Measurements from ENCODE around the gene TMUB1. TPM values are rescaled to one million over a fixed set of nuclear protein-coding genes. Genes with fewer than 3 reads are reported as not detected.

Gene TMUB1
- total and polyA plus RNA-seq, 9 of the 15 experiments (the other 6 are each of a cell fraction or from before 2014, with no cell fraction given) = 0.14 to 241 (median 74.1) TPM

GRCh38 chr7:151085691-151086620 is 2.7 kb upstream of the TMUB1 start, which contains the start of gene AGAP3 (continued):
- TF ChIP-seq DIDO1 (tag; IDR thresholded peaks at IDR 0.05; ENCODE audit: low read depth) = no peak
- TF ChIP-seq GABPB1 (CRISPR knock-in tag; IDR thresholded peaks at IDR 0.05) = no peak
- TF ChIP-seq PCBP1 (IDR thresholded peaks at IDR 0.05; ENCODE audit: low read depth, low read length, poor library complexity, severe bottlenecking) = peak; percentile 41
- TF ChIP-seq ZNF121 (CRISPR knock-in tag; conservative IDR thresholded peaks at IDR 0.05) = no peak
- no peak for TF ChIP-seq NCOR1 (IDR thresholded peaks at IDR 0.05)
- peak; percentile 52; the same call in 1 of the 2 replicates for TF ChIP-seq ESRRA (IDR thresholded peaks at IDR 0.05; ENCODE audit: borderline replicate concordance, low read depth)
- TF ChIP-seq PHF20 (IDR thresholded peaks at IDR 0.05; ENCODE audit: partially characterized antibody) = peak; percentile 77
- TF ChIP-seq SMAD1 (IDR thresholded peaks at IDR 0.05; ENCODE audit: low read depth, low read length, partially characterized antibody) = peak; percentile 23
- no peak for TF ChIP-seq HIVEP1 (CRISPR knock-in tag; IDR thresholded peaks at IDR 0.05)
- peak; percentile 94 for TF ChIP-seq ERF (CRISPR knock-in tag; IDR thresholded peaks at IDR 0.05)
- TF ChIP-seq ETS1 (conservative IDR thresholded peaks at IDR 0.05; ENCODE audit: control insufficient read depth, low read depth, low read length) = peak; percentile 74; the same call in 1 of the 2 replicates
- TF ChIP-seq PTRF (tag; IDR thresholded peaks at IDR 0.05) = no peak
- 0 out of 4 replicates have a peak, but pooled peaks of 1 of the 2 experiments have one; percentile 26 for TF ChIP-seq TEAD1 (CRISPR knock-in tag; IDR thresholded peaks at IDR 0.05)
- peak; percentile 59; the same call in 1 of the 2 replicates for TF ChIP-seq KDM2B (CRISPR knock-in tag; IDR thresholded peaks at IDR 0.05)
- 0 out of 2 replicates have a peak, but pooled peaks have one; percentile 8 for TF ChIP-seq DEAF1 (CRISPR knock-in tag; IDR thresholded peaks at IDR 0.05)
- 0 out of 2 replicates have a peak, but pooled peaks have one; percentile 61 for TF ChIP-seq STAT6 (CRISPR knock-in tag; IDR thresholded peaks at IDR 0.05)
- TF ChIP-seq TAF1 (IDR thresholded peaks at IDR 0.05; ENCODE audit: control insufficient read depth, extremely low read depth, insufficient read depth, low read length, severe bottlenecking) = peak; percentile 72
- no peak for TF ChIP-seq ATF3 (IDR thresholded peaks at IDR 0.05)
- TF ChIP-seq ATF3 (CRISPR knock-in tag; conservative IDR thresholded peaks at IDR 0.05) = no peak
- TF ChIP-seq ZNF668 (CRISPR knock-in tag; IDR thresholded peaks at IDR 0.05) = peak; percentile 63; the same call in 1 of the 2 replicates
- TF ChIP-seq NFYB (IDR thresholded peaks at IDR 0.05; ENCODE audit: extremely low read depth, insufficient read length) = no peak

Data from K562 (cell line).